Fibroblast of skin of right quadriceps (primary cell): Measurements from ENCODE around the gene CLN3.
"Not testable (repeated sequence)": the region's sequence is repeated elsewhere in the genome, so short reads cannot be mapped to it uniquely, and the experiment has no call there.

Experiments
- DNase-seq: peaks from one replicate; pipeline ENCODE4 v3.0.0-alpha.2; 2013

The CLN3 gene

DNA sequence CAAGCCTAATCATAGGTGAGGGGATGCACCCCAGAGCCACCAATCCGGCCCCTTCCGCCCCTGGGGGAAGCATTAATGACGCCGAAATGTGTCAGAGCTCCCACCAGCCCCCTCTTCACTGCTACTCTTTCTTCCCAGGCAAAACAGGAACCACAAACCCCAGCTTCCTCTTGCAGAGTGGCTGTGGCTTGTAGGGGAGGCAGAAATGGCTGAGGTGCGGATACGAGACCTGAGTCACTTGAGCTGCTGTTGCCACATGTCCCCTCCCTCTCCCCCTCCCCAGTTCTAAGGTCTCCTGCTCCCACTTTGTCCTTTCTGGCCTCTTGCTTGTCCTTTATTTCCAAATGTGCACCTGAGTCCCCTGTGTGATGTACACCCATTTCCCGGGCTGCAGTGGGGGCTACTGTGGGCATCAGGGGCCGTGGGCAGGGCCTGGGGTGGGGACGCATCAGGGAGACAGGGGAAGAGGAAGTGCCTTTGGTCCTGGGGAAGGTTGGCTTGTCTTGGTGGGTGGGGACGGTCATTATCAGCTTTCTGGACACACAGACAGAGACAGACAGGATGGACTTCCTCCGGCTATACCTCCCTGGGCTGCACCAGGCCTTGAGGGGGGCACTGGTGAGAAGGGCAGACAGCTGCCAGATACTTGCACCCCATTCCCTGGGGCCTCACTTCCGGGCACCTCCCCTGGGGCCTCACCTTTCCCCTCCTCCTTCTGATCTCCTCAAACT is 2.4 kb upstream of the CLN3 start, which contains the start of gene APOBR:
Gene APOBR, plus strand, starts transcription at position 523 of the 731 bp plus-strand sequence. Its CDS starts 39 bp downstream, at position 562.
- DNase-seq: no peak

- DNase-seq: no peak
Observed at GRCh38 chr16:28492511-28492910, 637 bp upstream of the CLN3 start.

- no peak for DNase-seq
Observed at GRCh38 chr16:28491230-28491969, 474 bp downstream of the CLN3 start.

- no peak for DNase-seq
Observed at GRCh38 chr16:28486266-28486665, 5.6 kb downstream of the CLN3 start.

DNA sequence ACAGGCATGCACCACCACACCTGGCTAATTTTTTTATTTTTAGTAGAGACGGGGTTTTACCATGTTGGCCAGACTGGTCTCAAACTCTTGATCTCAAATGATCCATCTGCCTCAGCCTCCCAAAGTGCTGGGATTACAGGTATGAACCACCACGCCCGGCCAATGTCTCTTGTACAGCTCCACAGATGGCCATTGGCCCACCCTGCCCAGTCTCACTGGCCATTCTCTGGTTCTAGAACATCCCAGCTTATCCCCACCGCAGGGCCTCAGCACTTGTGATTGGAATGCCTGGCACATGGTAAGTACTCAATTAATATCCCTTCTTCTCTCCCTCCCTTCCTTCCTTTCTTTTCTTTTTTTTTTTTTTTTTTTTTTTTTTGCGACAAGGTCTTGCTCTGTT is 8.5 kb downstream of the CLN3 start:
- DNase-seq: not testable (repeated sequence)

DNA sequence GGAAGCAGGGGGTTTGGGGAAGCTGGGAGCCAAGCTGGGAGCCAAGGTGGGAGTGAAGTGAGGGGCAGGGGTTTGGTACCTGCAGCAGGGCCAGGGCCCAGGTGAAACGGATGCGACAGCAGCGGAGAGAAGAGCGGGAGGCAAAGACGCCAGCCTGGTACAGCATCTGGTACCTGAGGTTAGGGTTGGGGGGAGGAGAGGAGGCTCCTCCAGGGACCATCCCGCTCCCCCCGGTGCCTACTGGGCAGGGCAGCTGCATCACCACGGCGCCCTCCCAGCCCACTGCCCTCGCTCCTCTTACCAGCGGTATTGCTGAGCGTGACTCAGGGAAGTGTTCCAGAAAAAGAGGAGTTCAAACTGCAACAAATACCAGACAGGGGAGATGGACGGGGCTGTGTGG is 9.8 kb downstream of the CLN3 start:
- no peak for DNase-seq

GRCh38 chr16:28478506-28479180 is 13.2 kb downstream of the CLN3 start:
- no peak for DNase-seq

DNA sequence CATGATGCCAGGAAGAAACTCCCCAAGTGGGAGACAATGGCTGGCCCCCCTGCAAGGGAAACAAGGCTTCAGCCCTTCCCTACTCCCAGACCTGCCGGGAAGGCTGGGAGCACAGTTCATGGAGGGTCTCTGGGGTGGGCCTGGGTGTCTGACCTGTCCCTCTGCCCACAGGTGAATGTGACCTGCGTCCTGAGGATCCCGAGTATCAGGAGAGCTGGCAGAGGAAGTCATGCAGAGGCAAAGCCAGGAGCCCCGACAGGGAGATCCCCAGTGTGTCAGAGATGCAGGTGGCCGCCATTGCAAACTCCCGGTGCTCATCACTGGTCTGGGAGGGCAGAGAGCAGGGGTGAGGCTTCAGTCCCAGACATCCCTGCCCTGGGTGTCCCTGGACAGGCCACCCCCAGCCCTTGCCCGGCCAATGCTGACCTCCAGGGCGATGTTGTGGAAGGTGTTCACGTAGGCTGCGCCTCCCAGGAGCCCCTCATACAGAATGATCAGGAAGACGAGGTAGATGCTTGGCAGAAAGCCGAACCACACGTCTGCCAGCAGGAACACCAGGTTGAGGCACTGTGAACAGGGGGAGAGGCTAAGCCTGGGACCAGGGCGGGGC is 14.5 kb downstream of the CLN3 start:
- DNase-seq: no peak

DNA sequence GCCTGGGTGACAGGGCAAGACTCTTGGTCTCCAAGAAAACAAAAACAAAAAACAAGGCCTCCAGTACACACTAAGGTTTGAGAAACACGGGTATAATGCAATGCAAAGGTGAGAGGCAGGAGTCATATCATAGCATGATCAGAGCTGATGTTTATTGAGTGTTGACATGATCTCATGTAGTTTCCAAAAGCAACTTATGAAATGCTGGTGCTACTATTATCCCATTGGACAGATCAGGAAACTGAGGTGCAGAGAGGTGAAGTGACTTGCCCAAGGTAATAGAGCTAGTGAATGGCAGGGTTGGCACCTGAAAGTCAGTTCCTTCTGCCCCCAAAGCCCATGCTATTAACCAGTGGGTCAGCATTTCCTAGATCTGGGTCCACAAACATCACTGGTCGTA is 16.7 kb downstream of the CLN3 start:
- DNase-seq: no peak

DNA sequence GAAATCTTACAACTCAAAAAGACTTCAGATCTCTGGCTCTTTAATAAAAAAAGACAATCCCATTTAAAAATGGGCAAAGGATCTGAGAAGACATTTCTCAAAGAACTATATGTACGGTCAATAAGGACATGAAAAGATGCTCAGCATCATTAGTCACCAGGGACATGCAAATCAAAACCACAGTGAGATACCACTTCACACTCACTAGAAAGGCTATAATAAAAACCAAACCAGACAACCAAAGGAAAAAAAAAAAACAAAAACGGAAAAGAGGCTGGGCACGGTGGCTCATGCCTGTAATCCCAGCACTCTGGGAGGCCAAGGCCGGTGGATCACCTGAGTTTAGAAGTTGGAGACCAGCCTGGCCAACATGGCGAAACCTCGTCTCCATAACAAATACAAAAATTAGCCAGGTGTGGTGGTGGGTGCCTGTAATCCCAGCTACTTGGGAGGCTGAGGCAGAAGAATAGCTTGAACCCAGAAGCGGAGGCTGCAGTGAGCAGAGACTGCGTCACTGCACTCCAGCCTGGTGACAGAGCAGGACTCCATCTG is 18.1 kb downstream of the CLN3 start:
- no peak for DNase-seq

GRCh38 chr16:28447081-28447480 is 44.8 kb downstream of the CLN3 start:
- DNase-seq: not testable (repeated sequence)

DNA sequence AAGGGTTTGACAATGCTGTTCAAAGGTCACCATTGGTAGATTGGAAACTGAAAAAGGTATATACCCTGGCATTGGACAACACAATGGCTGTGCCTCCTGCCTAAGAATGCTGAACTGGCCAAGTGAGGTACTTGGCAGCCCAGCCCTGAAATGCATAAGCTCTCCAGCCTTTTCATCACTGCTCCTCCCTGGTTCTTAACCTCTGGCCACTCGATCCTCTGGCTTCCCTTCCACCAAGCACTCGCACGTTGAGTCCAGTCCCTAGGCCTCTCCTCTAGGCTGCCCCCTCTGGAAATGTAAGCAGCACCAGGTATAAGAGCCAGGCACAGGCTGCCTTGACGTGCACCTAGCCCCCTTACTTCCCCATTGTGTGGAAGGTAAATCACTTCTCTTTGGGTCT is 45.5 kb downstream of the CLN3 start:
- not testable (repeated sequence) for DNase-seq

- not testable (repeated sequence) for DNase-seq
Observed at GRCh38 chr16:28443943-28444342, 47.9 kb downstream of the CLN3 start.

- DNase-seq: not testable (repeated sequence)
Observed at GRCh38 chr16:28438899-28439298, 53.0 kb downstream of the CLN3 start.

DNA sequence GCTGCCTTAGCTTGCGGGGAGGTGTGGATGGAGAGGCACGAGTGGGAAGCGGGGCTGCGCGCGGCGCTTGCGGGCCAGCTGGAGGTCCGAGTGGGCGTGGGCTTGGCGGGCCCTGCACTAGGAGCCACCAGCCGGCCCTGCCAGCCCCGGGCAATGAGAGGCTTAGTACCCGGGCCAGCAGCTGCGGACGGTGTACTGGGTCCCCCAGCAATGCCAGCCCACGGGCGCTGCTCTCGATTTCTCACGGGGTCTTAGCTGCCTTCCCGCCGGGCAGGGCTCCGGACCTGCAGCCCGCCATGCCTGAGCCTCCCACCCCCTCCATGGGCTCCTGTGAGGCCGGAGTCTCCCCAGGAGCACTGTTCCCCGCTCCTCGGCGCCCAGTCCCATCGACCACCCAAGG is 56.5 kb downstream of the CLN3 start:
- not testable (repeated sequence) for DNase-seq
